ENCODE results near the gene CANT1. TPM values are rescaled to one million over a fixed set of nuclear protein-coding genes. Genes with fewer than 3 reads are reported as not detected.

CANT1 gene
- total and polyA plus RNA-seq, 2 of the 13 experiments (the other 11 are each of a cell fraction or from before 2014, with no cell fraction given) = 34.1 to 42.1 TPM

DNA sequence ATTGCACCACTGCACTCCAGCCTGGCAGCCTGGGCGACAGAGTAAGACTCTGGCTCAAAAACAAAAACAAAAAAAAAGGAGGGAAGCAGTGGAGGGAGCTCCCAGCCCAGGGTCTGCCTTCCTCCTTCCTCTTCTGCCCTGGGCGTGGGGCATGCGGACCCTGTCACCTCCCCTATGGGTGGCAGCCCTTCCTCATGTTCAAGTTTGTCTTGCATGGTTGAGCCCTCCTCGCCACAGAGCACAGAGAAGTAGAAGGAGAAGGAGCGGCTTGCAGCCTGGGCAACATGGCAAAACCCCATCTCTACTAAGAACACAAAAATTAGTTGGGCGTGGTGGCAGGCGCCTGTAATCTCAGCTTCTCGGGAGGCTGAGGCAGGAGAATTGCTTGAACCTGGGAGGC is 62.9 kb downstream of the CANT1 start:
- BruUV-seq (replicated peaks) = no TSS peak
- intact Hi-C loops (cut with micrococcal nuclease; ENCODE audit: unreplicated experiment) (no loop called here), in situ Hi-C loops (cut with HindIII; ENCODE audit: extremely low pct_ligation_motif_present, low pct_unique_long_range_greater_than_20kb) (no loop called here)
- peaks cover 26% of the 10 kb centered on the region for H3K4me1 ChIP-seq (ENCODE audit: insufficient read depth, low read length)
- peaks cover 2 to 23% of the 10 kb centered on the region in 2 experiments; a peak in 3 of 5 replicates for H3K27me3 ChIP-seq (ENCODE audit: control insufficient read depth in 1 of 2, insufficient read depth in 2 of 2, low read length in 2 of 2)
- TF ChIP-seq FOSL1 (CRISPR knock-in tag; IDR thresholded peaks at IDR 0.05; ENCODE audit: borderline replicate concordance) = no peak
- no peak for TF ChIP-seq ZNF160 (CRISPR knock-in tag; IDR thresholded peaks at IDR 0.05)
- TF ChIP-seq, protein P1, sequence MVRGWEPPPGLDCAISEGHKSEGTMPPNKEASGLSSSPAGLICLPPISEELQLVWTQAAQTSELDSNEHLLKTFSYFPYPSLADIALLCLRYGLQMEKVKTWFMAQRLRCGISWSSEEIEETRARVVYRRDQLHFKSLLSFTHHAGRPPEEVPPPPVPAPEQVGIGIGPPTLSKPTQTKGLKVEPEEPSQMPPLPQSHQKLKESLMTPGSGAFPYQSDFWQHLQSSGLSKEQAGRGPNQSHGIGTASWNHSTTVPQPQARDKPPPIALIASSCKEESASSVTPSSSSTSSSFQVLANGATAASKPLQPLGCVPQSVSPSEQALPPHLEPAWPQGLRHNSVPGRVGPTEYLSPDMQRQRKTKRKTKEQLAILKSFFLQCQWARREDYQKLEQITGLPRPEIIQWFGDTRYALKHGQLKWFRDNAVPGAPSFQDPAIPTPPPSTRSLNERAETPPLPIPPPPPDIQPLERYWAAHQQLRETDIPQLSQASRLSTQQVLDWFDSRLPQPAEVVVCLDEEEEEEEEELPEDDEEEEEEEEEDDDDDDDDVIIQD (CRISPR knock-in tag; IDR thresholded peaks at IDR 0.05; ENCODE audit: low read depth) = no peak
- no peak for FAIRE-seq
- no peak for ATAC-seq
- H3K4me3 ChIP-seq (replicated peaks in 1 of 3; ENCODE audit: insufficient read depth in 1 of 3, low read depth in 2 of 3, low read length in 3 of 3) = no peak overlapping the region
- H3K36me3 ChIP-seq (replicated peaks in 1 of 2; ENCODE audit: control insufficient read depth in 1 of 2, insufficient read depth in 2 of 2, low read length in 2 of 2) = no peaks in the 10 kb centered on the region
- no peak overlapping the region for H3K27ac ChIP-seq (ENCODE audit: extremely low read length, insufficient read depth, low read length)
- no peak overlapping the region for H3K4me2 ChIP-seq (ENCODE audit: low read depth, low read length)
- DNase-seq (ENCODE audit: low spot score) = no peak
- H3K79me2 ChIP-seq (ENCODE audit: insufficient read depth, low read length) = no peaks in the 10 kb centered on the region
- no peak overlapping the region for H2AFZ ChIP-seq (ENCODE audit: low read length)
- 54% methylated on average over 8 of the region's 8 CpGs for WGBS (ENCODE audit: low lambda C conversion rate)
- POLR2A ChIA-PET = interaction anchor here (0.8 to 1.9 kb wide), 4 partner anchors 13 to 63 kb away, joined by 3 to 7 read pairs (median 4); no protein-coding TSS in a partner anchor
- H3K9me3 ChIP-seq (ENCODE audit: low read length) = peaks cover 17% of the 10 kb centered on the region
- no peak overlapping the region for H3K9ac ChIP-seq (ENCODE audit: insufficient read depth, low read depth, low read length)
- no peaks in the 10 kb centered on the region for H4K20me1 ChIP-seq (ENCODE audit: insufficient read depth, low read length)
- CTCF ChIA-PET (ENCODE audit: low intra/inter-chr PET ratio, low total read pairs) = no interaction called here

- Histone ChIP-seq H3K9me3 (ENCODE audit: low read length) (peaks cover 12% of the 10 kb centered on the region), H3K36me3 (replicated peaks in 1 of 2; ENCODE audit: control insufficient read depth in 1 of 2, insufficient read depth in 2 of 2, low read length in 2 of 2) (no peaks in the 10 kb centered on the region), H3K27me3 (ENCODE audit: control insufficient read depth in 1 of 2, insufficient read depth in 2 of 2, low read length in 2 of 2) (peaks cover 2 to 23% of the 10 kb centered on the region in 2 experiments; a peak in 3 of 5 replicates), H3K27ac (ENCODE audit: extremely low read length, insufficient read depth, low read length) (no peak overlapping the region), H3K4me2 (ENCODE audit: low read depth, low read length) (no peak overlapping the region), H3K9ac (ENCODE audit: insufficient read depth, low read depth, low read length) (no peak overlapping the region), H3K79me2 (ENCODE audit: insufficient read depth, low read length) (no peaks in the 10 kb centered on the region), H3K4me3 (replicated peaks in 1 of 3; ENCODE audit: insufficient read depth in 1 of 3, low read depth in 2 of 3, low read length in 3 of 3) (no peak overlapping the region), H3K4me1 (ENCODE audit: insufficient read depth, low read length) (peaks cover 23% of the 10 kb centered on the region), H2AFZ (ENCODE audit: low read length) (no peak overlapping the region), H4K20me1 (ENCODE audit: insufficient read depth, low read length) (no peaks in the 10 kb centered on the region)
- ATAC-seq (no peak), FAIRE-seq (no peak), DNase-seq (ENCODE audit: low spot score) (no peak)
- CTCF ChIA-PET (ENCODE audit: low intra/inter-chr PET ratio, low total read pairs) = no interaction called here
- in situ Hi-C loops (cut with HindIII; ENCODE audit: extremely low pct_ligation_motif_present, low pct_unique_long_range_greater_than_20kb) (no loop called here), intact Hi-C loops (cut with micrococcal nuclease; ENCODE audit: unreplicated experiment) (no loop called here)
- POLR2A ChIA-PET = interaction anchor here (1.9 kb wide), 1 partner anchor 16 kb away, joined by 7 read pairs; no protein-coding TSS in a partner anchor
- BruUV-seq (replicated peaks) = no TSS peak
- TF ChIP-seq, protein P2, sequence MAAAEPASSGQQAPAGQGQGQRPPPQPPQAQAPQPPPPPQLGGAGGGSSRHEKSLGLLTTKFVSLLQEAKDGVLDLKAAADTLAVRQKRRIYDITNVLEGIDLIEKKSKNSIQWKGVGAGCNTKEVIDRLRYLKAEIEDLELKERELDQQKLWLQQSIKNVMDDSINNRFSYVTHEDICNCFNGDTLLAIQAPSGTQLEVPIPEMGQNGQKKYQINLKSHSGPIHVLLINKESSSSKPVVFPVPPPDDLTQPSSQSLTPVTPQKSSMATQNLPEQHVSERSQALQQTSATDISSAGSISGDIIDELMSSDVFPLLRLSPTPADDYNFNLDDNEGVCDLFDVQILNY (CRISPR knock-in tag; conservative IDR thresholded peaks at IDR 0.05) = no peak
- TF ChIP-seq PPARG (CRISPR knock-in tag; conservative IDR thresholded peaks at IDR 0.05) (no peak), ATRX (CRISPR knock-in tag; IDR thresholded peaks at IDR 0.05; ENCODE audit: borderline replicate concordance) (no peak), CREB1 (IDR thresholded peaks at IDR 0.05) (peak; percentile 39), CREB1 (CRISPR knock-in tag; IDR thresholded peaks at IDR 0.05) (no peak), HOXA5 (CRISPR knock-in tag; IDR thresholded peaks at IDR 0.05) (no peak), NR2F2 (IDR thresholded peaks at IDR 0.05; ENCODE audit: borderline replicate concordance, low read depth) (no peak), ZNF598 (CRISPR knock-in tag; IDR thresholded peaks at IDR 0.05; ENCODE audit: borderline replicate concordance) (no peak), SNAPC5 (CRISPR knock-in tag; IDR thresholded peaks at IDR 0.05; ENCODE audit: borderline replicate concordance) (0 out of 2 replicates have a peak, but pooled peaks have one; percentile 42)
- WGBS (ENCODE audit: low lambda C conversion rate) = 78% methylated on average over 7 of the region's 7 CpGs
Observed at GRCh38 chr17:78946131-78946530, 63.4 kb downstream of the CANT1 start.
